Endothelial cell of umbilical vein (primary cell): Measurements from ENCODE around the gene TCEA2. TPM values are rescaled to one million over a fixed set of nuclear protein-coding genes. Genes with fewer than 3 reads are reported as not detected.

Experiments
- BruUV-seq: library from RNA; stranded (reverse); fragments of 400-500 nt; replicated peaks from 2 replicates; lab custom pipeline; 2021; lab: Mats Ljungman, UMichigan
- CTCF ChIA-PET: fragments of 300-600, 350-600 bp; sonication (Branson Sonifier 250); formaldehyde crosslinking; loops from one replicate; lab custom pipeline; 2021; ENCODE audit warnings: antibody characterized with exemption, inconsistent platforms; lab: Charles Lee
- POLR2A ChIA-PET: fragments of 300-600, 350-600 bp; sonication (Branson Sonifier 250); formaldehyde crosslinking; loops from one replicate; lab custom pipeline; 2021; ENCODE audit warnings: antibody characterized with exemption, inconsistent platforms; lab: Charles Lee
- DNase-seq: peaks from one replicate; pipeline ENCODE4 v3.0.0-alpha.2; 2011; ENCODE audit warnings: low read depth, low spot score
- FAIRE-seq: peaks from 2 replicates; lab custom pipeline; 2011; peaks lifted over from hg19 to GRCh38; lab: Jason Lieb, UNC
- H2AFZ ChIP-seq: 2 replicates; pipeline ENCODE4 v1.6.0; 2012; ENCODE audit warnings: low read depth, low read length, control low read depth, inconsistent platforms
- H3K27ac ChIP-seq: 2 replicates; pipeline ENCODE4 v1.5.1; 2011; ENCODE audit warnings: low read depth, mild to moderate bottlenecking, control low read depth, low read length, moderate library complexity; ENCODE audit not compliant: insufficient read depth
- H3K27me3 ChIP-seq, 2 experiments: 2 replicates each; pipeline versions ENCODE4 v1.6.0 to v1.6.1; 2011; ENCODE audit warnings: low read length in 2 of 2, mixed read lengths in 1 of 2; ENCODE audit not compliant: control insufficient read depth in 2 of 2, insufficient read depth in 2 of 2
- H3K36me3 ChIP-seq, 2 experiments: 2 replicates in 1 of 2; 3 replicates in 1 of 2; pipeline ENCODE4 v1.5.1; 2011; ENCODE audit warnings: low read length in 2 of 2, mild to moderate bottlenecking in 1 of 2, moderate library complexity in 1 of 2; ENCODE audit not compliant: control insufficient read depth in 2 of 2, insufficient read depth in 2 of 2; ENCODE audit errors: extremely low read depth in 1 of 2
- H3K4me1 ChIP-seq: 3 replicates; pipeline ENCODE4 v1.5.1; 2011; ENCODE audit warnings: mild to moderate bottlenecking, low read length; ENCODE audit not compliant: control insufficient read depth, insufficient read depth; ENCODE audit errors: extremely low read depth
- H3K4me2 ChIP-seq: 2 replicates; pipeline ENCODE4 v1.6.1; 2011; ENCODE audit warnings: low read length, control low read depth, mixed read lengths; ENCODE audit not compliant: insufficient read depth
- H3K4me3 ChIP-seq, 3 experiments: fragments of 200-600 bp in 1 of 3; sonication (generic), shearing (Covaris generic) in 1 of 3; replicated peaks in 1 of 3; 2 replicates each; pipeline ENCODE4 v1.5.1; 2011 to 2016; ENCODE audit warnings: control low read depth in 3 of 3, low read length in 3 of 3, mild to moderate bottlenecking in 2 of 3, inconsistent platforms in 1 of 3, low read depth in 1 of 3, moderate library complexity in 1 of 3; ENCODE audit not compliant: insufficient read depth in 1 of 3
- H3K79me2 ChIP-seq: 2 replicates; pipeline ENCODE4 v1.6.0; 2012; ENCODE audit warnings: low read length, inconsistent platforms; ENCODE audit not compliant: control insufficient read depth, insufficient read depth
- H3K9ac ChIP-seq: replicated peaks from 2 replicates; pipeline ENCODE3; 2011; ENCODE audit warnings: low read length, control low read depth; ENCODE audit not compliant: insufficient read depth; ENCODE audit errors: extremely low read depth
- H3K9me1 ChIP-seq: replicated peaks from 3 replicates; pipeline ENCODE4 v1.6.0; 2011; ENCODE audit warnings: mild to moderate bottlenecking, low read length; ENCODE audit not compliant: control insufficient read depth, insufficient read depth; ENCODE audit errors: extremely low read depth
- H3K9me3 ChIP-seq: replicated peaks from 2 replicates; pipeline ENCODE4 v1.5.1; 2012; ENCODE audit warnings: low read length, inconsistent platforms; ENCODE audit not compliant: control insufficient read depth, insufficient read depth
- H4K20me1 ChIP-seq: replicated peaks from 2 replicates; pipeline ENCODE3; 2011; ENCODE audit warnings: mild to moderate bottlenecking, low read length; ENCODE audit not compliant: control insufficient read depth, insufficient read depth; ENCODE audit errors: extremely low read depth
- EZH2 ChIP-seq: IDR thresholded peaks from 2 replicates; pipeline ENCODE4 v1.6.1; 2012; ENCODE audit warnings: borderline replicate concordance, low read depth, mild to moderate bottlenecking, moderate library complexity, low read length, inconsistent platforms; ENCODE audit not compliant: severe bottlenecking
- FOS ChIP-seq: IDR thresholded peaks from 2 replicates; pipeline ENCODE4 v1.6.1; 2011; ENCODE audit warnings: mild to moderate bottlenecking, low read length, moderate library complexity, borderline replicate concordance; ENCODE audit not compliant: insufficient read depth
- GATA2 ChIP-seq: IDR thresholded peaks from 2 replicates; pipeline ENCODE4 v1.7.0; 2011; ENCODE audit warnings: low read depth, mild to moderate bottlenecking, moderate library complexity, mixed read lengths, low read length; ENCODE audit not compliant: insufficient read length, insufficient read depth
- JUN ChIP-seq: IDR thresholded peaks from 2 replicates; pipeline ENCODE4 v1.6.1; 2011; ENCODE audit warnings: borderline replicate concordance, low read depth; ENCODE audit not compliant: insufficient read length, insufficient read depth
- MYC ChIP-seq: IDR thresholded peaks from one replicate; pipeline ENCODE4 v1.6.1; 2011; ENCODE audit warnings: mild to moderate bottlenecking, low read depth, low read length
- POLR2A ChIP-seq: IDR thresholded peaks from 2 replicates; pipeline ENCODE4 v1.6.1; 2012; ENCODE audit warnings: low read depth, mild to moderate bottlenecking, control low read depth, low read length
- POLR2AphosphoS5 ChIP-seq: IDR thresholded peaks from 2 replicates; pipeline ENCODE4 v1.6.1; 2012; ENCODE audit warnings: low read depth, mild to moderate bottlenecking, control low read depth, low read length, moderate library complexity; ENCODE audit not compliant: insufficient read depth
- dilution Hi-C: fragments of 300-500 bp; cut with MboI; formaldehyde crosslinking; loops from one replicate; pipeline ENCODE4 v1.15.0; 2019; ENCODE audit warnings: low sequenced_read_pairs; ENCODE audit not compliant: extremely low pct_ligation_motif_present
- intact Hi-C: fragments of 100-400 bp; cut with micrococcal nuclease; formaldehyde crosslinking; loops from one replicate; pipeline ENCODE4 v1.10.0; 2022
- polyA plus RNA-seq, 4 experiments: library from polyadenylated mRNA; depleted of rRNA in 3 of 4; stranded (reverse) in 3 of 4; unstranded in 1 of 4; fragments of >200 nt; gene quantifications; 2 replicates each; pipeline versions ENCODE4 v1.2.1 to v1.2.3, GENCODE V29; 2011 to 2012; ENCODE audit warnings: missing spikeins in 1 of 4
- total RNA-seq: library from RNA; stranded (reverse); gene quantifications from 2 replicates; pipeline ENCODE4 v1.2.3, GENCODE V29; 2021
- TF ChIP-seq, protein P1 (sequence below): IDR thresholded peaks from 2 replicates; pipeline ENCODE4 v1.6.1; 2011; ENCODE audit not compliant: insufficient read depth, insufficient read length
- TF ChIP-seq, protein P2 (sequence below), 2 donors: IDR thresholded peaks; 1 replicate in 1 of 2; 2 replicates in 1 of 2; pipeline ENCODE4 v1.5.1; 2011; ENCODE audit warnings: low read length in 2 of 2, mild to moderate bottlenecking in 2 of 2, moderate library complexity in 2 of 2, control low read depth in 1 of 2, inconsistent platforms in 1 of 2, low read depth in 1 of 2; ENCODE audit not compliant: insufficient read depth in 1 of 2; ENCODE audit errors: extremely low read depth in 1 of 2

TCEA2 gene
- total and polyA plus RNA-seq, 2 donors (not counting 3 experiments of a cell fraction or from before 2014, with no cell fraction given) = 53.1 to 65.5 TPM

DNA sequence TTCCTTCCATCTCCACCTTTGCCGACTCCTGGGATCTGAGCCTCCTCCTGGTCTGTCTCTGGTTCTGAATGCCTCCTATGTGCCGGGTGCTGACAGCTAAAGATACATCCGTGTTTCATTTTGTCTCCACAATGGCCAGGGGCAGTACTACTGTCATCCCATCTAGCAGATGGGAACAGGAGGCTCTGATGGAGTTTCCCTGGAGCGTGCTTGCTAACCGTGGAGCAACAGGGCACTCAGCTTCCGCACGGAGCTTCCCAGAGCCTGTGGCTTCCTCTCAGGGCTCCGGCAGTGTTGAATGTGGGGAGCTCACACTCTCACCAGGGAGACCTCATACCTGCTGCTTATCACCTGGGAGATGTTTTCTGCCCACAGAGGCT lies 56.3 kb downstream of the TCEA2 start:
- Histone ChIP-seq H3K4me2 (no peak overlapping the region), H2AFZ (no peak overlapping the region), H3K9me1 (no peaks in the 10 kb centered on the region), H3K9ac (no peak overlapping the region), H3K27ac (no peak overlapping the region), H3K4me1 (no peaks in the 10 kb centered on the region), H3K9me3 (no peaks in the 10 kb centered on the region), H3K4me3 (no peak overlapping the region), H3K27me3 (peaks cover 9 to 10% of the 10 kb centered on the region in 2 experiments), H4K20me1 (no peaks in the 10 kb centered on the region), H3K36me3 (no peaks in the 10 kb centered on the region), H3K79me2 (no peaks in the 10 kb centered on the region)
- no peak for FAIRE-seq
- CTCF ChIA-PET = interaction anchor here (1.1 to 8.0 kb wide), 7 partner anchors 17 to 810 kb away, joined by 4 to 66 read pairs (median 18); partner anchors contain the start of genes LKAAEAR1, PRPF6 and SAMD10
- dilution Hi-C loops = no loop called here
- TF ChIP-seq MYC (no peak), JUN (no peak), POLR2AphosphoS5 (no peak), GATA2 (no peak), POLR2A (no peak), FOS (no peak), EZH2 (no peak)
- TF ChIP-seq, protein P1, sequence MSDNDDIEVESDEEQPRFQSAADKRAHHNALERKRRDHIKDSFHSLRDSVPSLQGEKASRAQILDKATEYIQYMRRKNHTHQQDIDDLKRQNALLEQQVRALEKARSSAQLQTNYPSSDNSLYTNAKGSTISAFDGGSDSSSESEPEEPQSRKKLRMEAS = no peak
- TF ChIP-seq, protein P2, sequence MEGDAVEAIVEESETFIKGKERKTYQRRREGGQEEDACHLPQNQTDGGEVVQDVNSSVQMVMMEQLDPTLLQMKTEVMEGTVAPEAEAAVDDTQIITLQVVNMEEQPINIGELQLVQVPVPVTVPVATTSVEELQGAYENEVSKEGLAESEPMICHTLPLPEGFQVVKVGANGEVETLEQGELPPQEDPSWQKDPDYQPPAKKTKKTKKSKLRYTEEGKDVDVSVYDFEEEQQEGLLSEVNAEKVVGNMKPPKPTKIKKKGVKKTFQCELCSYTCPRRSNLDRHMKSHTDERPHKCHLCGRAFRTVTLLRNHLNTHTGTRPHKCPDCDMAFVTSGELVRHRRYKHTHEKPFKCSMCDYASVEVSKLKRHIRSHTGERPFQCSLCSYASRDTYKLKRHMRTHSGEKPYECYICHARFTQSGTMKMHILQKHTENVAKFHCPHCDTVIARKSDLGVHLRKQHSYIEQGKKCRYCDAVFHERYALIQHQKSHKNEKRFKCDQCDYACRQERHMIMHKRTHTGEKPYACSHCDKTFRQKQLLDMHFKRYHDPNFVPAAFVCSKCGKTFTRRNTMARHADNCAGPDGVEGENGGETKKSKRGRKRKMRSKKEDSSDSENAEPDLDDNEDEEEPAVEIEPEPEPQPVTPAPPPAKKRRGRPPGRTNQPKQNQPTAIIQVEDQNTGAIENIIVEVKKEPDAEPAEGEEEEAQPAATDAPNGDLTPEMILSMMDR (IDR thresholded peaks at IDR 0.05; ENCODE audit: extremely low read depth in 1 of 2, insufficient read depth in 1 of 2, low read depth in 1 of 2, low read length in 2 of 2) = no peak
- no peak for DNase-seq
- POLR2A ChIA-PET = no interaction called here
- intact Hi-C loops = no loop called here
- no TSS peak for BruUV-seq
